NAMALWA (cell line): Measurements from ENCODE around the gene SPHK2.
"Not testable (repeated sequence)": the region's sequence is repeated elsewhere in the genome, so short reads cannot be mapped to it uniquely, and the experiment has no call there.

Experiments
- DNase-seq: peaks from one replicate; pipeline ENCODE4 v3.0.0-alpha.2; 2015; ENCODE audit warnings: low spot score

Gene SPHK2

GRCh38 chr19:48637449-48637947 is 18.2 kb downstream of the SPHK2 start:
- peak; percentile 100 for DNase-seq

GRCh38 chr19:48637948-48638830 is 18.9 kb downstream of the SPHK2 start:
- peak; percentile 95 for DNase-seq

- DNase-seq: peak; percentile 43
Observed at GRCh38 chr19:48638831-48639381, 19.6 kb downstream of the SPHK2 start.

GRCh38 chr19:48639483-48640375 is 20.4 kb downstream of the SPHK2 start:
- DNase-seq: no peak

GRCh38 chr19:48641850-48642249 is 22.5 kb downstream of the SPHK2 start:
- no peak for DNase-seq

- DNase-seq: no peak
Observed at GRCh38 chr19:48642862-48643261, 23.6 kb downstream of the SPHK2 start.

- DNase-seq: no peak
Observed at GRCh38 chr19:48644355-48644754, 25.0 kb downstream of the SPHK2 start.

DNA sequence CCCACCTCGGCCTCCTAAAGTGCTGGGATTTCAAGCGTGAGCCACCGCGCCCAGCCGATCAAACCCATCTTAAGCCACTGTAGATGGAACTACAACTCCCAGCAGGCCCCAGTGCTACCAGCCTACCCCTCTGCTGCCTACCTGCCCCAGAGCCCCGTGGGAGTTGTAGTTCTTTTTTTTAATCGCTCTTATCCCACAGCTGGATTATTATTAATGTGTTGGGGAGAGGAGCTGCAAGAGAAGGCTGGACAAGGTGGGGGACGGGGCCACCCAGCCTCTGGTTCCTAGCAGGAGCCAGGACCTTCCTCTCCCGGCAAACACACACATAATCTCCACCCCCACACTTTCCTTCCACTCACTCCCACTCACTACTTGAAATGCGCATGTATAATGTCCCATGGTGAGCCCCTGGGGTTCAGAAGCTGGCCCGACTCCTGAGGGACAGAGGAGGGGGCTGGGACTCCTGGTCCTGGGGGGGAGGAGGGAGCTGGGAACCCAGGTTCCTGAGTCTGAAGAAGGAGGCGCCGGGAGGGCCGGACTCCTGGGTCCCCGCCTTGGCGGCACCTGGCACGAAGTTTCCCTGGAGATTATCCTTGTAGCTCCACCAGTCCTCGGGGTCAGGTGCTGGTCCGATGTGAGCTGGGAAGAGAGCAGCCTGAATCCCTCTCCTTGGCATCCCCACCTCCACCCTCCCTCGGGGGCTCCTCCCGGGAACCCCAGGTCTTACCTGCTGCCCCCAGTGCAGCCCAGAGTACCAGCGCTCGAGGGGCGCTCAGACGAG is 25.7 kb downstream of the SPHK2 start:
- peak; percentile 84 for DNase-seq

DNA sequence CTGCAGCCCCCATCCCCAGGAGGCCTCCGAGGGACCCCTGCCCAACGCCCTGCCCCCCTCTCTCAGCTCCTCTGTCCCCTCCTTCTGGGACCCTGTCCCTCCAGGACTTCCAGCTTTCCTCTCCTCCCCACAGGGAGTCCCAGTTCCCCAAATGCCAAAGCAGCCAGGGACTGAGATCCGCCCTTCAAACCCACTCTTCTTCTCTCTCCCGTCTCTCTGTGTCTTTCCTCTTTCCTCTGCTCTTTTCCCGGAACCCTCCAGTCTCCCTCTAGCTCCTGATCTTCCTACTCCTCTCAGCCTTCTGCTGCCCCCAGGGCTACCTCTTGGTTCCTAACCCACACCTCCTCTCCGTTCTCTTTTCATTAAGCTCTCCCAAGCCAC is 26.3 kb downstream of the SPHK2 start:
- no peak for DNase-seq

- peak; percentile 94 for DNase-seq
Observed at GRCh38 chr19:48646001-48646721, 26.9 kb downstream of the SPHK2 start, which contains the start of gene CA11. CA11 (minus strand) TSS chr19:48646187; CDS start chr19:48645632, 555 bp downstream.

GRCh38 chr19:48646722-48647216 is 27.5 kb downstream of the SPHK2 start:
- peak; percentile 35 for DNase-seq

- DNase-seq: no peak
Observed at GRCh38 chr19:48648134-48648533, 28.8 kb downstream of the SPHK2 start.

- no peak for DNase-seq
Observed at GRCh38 chr19:48650974-48651682, 31.8 kb downstream of the SPHK2 start.

GRCh38 chr19:48651683-48652048 is 32.4 kb downstream of the SPHK2 start:
- DNase-seq: no peak

GRCh38 chr19:48654299-48655059 is 35.2 kb downstream of the SPHK2 start:
- DNase-seq: peak; percentile 55

- no peak for DNase-seq
Observed at GRCh38 chr19:48656840-48657474, 37.7 kb downstream of the SPHK2 start.

DNA sequence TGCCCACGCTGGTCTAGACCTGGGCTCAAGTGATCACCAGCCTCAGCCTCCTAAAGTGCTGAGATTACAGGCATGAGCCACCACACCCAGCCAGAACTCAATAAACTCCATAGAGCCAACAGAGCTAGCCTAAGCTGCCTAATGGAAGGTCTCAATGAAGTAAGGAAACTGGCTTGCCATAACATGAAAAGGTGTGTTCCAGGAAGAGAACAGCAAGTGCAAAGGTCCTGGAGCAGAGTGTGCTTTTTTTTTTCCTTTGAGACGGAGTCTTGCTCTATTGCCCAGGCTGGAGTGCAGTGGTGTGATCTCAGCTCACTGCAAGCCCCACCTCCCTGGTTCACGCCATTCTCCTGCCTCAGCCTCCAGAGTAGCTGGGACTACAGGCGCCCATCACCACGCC is 38.5 kb downstream of the SPHK2 start:
- not testable (repeated sequence) for DNase-seq

GRCh38 chr19:48658483-48658882 is 39.2 kb downstream of the SPHK2 start:
- no peak for DNase-seq

GRCh38 chr19:48659768-48660167 is 40.5 kb downstream of the SPHK2 start:
- peak; percentile 41 for DNase-seq
